Measurements from ENCODE around the gene AFM. TPM values are rescaled to one million over a fixed set of nuclear protein-coding genes. Genes with fewer than 3 reads are reported as not detected.

The AFM gene
- total and polyA plus RNA-seq, 4 donors, result 0.09 TPM; not detected in 3

DNA sequence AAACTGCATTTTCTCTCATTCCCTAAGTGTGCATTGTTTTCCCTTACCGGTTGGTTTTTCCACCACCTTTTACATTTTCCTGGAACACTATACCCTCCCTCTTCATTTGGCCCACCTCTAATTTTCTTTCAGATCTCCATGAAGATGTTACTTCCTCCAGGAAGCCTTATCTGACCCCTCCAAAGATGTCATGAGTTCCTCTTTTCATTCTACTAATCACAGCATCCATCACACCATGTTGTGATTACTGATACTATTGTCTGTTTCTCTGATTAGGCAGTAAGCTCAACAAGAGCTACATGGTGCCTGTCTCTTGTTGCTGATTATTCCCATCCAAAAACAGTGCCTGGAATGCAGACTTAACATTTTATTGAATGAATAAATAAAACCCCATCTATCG, 48.4 kb upstream of the AFM start:
- no peak overlapping the region for H3K9ac ChIP-seq (ENCODE audit: insufficient read depth in 1 of 2, low read length in 2 of 2)
- no peak overlapping the region for H3K27ac ChIP-seq (ENCODE audit: low read depth in 1 of 2, low read length in 1 of 2)
- H3K9me3 ChIP-seq (ENCODE audit: control insufficient read depth in 4 of 4, insufficient read depth in 3 of 4, low read length in 3 of 4), result no peaks in the 10 kb centered on the region
- DNase-seq (no peak), ATAC-seq (ENCODE audit: insufficient read depth, low FRiP score) (no peak)
- TF ChIP-seq, protein P1, sequence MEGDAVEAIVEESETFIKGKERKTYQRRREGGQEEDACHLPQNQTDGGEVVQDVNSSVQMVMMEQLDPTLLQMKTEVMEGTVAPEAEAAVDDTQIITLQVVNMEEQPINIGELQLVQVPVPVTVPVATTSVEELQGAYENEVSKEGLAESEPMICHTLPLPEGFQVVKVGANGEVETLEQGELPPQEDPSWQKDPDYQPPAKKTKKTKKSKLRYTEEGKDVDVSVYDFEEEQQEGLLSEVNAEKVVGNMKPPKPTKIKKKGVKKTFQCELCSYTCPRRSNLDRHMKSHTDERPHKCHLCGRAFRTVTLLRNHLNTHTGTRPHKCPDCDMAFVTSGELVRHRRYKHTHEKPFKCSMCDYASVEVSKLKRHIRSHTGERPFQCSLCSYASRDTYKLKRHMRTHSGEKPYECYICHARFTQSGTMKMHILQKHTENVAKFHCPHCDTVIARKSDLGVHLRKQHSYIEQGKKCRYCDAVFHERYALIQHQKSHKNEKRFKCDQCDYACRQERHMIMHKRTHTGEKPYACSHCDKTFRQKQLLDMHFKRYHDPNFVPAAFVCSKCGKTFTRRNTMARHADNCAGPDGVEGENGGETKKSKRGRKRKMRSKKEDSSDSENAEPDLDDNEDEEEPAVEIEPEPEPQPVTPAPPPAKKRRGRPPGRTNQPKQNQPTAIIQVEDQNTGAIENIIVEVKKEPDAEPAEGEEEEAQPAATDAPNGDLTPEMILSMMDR (IDR thresholded peaks at IDR 0.05; ENCODE audit: control extremely low read depth, extremely low read depth), result no peak
- no peaks in the 10 kb centered on the region for H3K27me3 ChIP-seq (ENCODE audit: control insufficient read depth in 3 of 3, insufficient read depth in 3 of 3, low read length in 2 of 3)
- H3K36me3 ChIP-seq (ENCODE audit: control insufficient read depth in 4 of 4, insufficient read depth in 4 of 4, low read length in 4 of 4), result no peaks in the 10 kb centered on the region
- H3K4me3 ChIP-seq, result no peak overlapping the region
- H3K4me1 ChIP-seq (ENCODE audit: control insufficient read depth in 5 of 5, insufficient read depth in 5 of 5, low read length in 5 of 5), result peaks cover 0 to 20% (median 0%) of the 10 kb centered on the region in 5 donors
- 66 to 68% methylated on average over 2 of the region's 2 CpGs for WGBS, 2 donors

DNA sequence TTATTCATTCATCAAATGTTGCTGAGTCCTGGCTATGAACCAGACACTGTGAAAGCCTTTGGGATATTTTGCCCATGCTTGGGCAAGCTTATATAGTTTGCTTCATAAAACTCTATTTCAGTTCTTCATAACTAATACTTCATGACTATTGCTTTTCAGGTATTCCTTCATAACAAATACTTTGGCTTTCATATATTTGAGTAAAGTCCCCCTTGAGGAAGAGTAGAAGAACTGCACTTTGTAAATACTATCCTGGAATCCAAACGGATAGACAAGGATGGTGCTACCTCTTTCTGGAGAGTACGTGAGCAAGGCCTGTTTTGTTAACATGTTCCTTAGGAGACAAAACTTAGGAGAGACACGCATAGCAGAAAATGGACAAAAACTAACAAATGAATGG, 47.2 kb upstream of the AFM start:
- ATAC-seq (ENCODE audit: insufficient read depth, low FRiP score) (no peak), DNase-seq (no peak)
- no peak overlapping the region for H3K4me3 ChIP-seq
- 49 to 55% methylated on average over 3 of the region's 3 CpGs for WGBS, 2 donors
- H3K9ac ChIP-seq (ENCODE audit: insufficient read depth in 1 of 2, low read length in 2 of 2), result no peak overlapping the region
- H3K36me3 ChIP-seq (ENCODE audit: control insufficient read depth in 4 of 4, insufficient read depth in 4 of 4, low read length in 4 of 4), result no peaks in the 10 kb centered on the region
- peaks cover 0 to 11% (median 0%) of the 10 kb centered on the region in 5 donors for H3K4me1 ChIP-seq (ENCODE audit: control insufficient read depth in 5 of 5, insufficient read depth in 5 of 5, low read length in 5 of 5)
- no peak overlapping the region for H3K27ac ChIP-seq (ENCODE audit: low read depth in 1 of 2, low read length in 1 of 2)
- no peaks in the 10 kb centered on the region for H3K9me3 ChIP-seq (ENCODE audit: control insufficient read depth in 4 of 4, insufficient read depth in 3 of 4, low read length in 3 of 4)
- no peaks in the 10 kb centered on the region for H3K27me3 ChIP-seq (ENCODE audit: control insufficient read depth in 3 of 3, insufficient read depth in 3 of 3, low read length in 2 of 3)
- TF ChIP-seq, protein P1 (IDR thresholded peaks at IDR 0.05; ENCODE audit: control extremely low read depth, extremely low read depth), result no peak

DNA sequence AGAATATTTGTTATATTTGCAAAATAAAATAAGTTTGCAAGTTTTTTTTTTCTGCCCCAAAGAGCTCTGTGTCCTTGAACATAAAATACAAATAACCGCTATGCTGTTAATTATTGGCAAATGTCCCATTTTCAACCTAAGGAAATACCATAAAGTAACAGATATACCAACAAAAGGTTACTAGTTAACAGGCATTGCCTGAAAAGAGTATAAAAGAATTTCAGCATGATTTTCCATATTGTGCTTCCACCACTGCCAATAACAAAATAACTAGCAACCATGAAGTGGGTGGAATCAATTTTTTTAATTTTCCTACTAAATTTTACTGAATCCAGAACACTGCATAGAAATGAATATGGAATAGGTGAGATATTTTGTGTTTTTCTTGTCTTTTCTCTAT, 45.6 kb upstream of the AFM start, which contains the start of gene AFP:
TSS of gene AFP (plus strand) at position 238 of the 400 bp plus-strand sequence. CDS start at position 280, 42 bp downstream.
- TF ChIP-seq, protein P1 (IDR thresholded peaks at IDR 0.05; ENCODE audit: control extremely low read depth, extremely low read depth), result no peak
- ATAC-seq (ENCODE audit: insufficient read depth, low FRiP score), result no peak
- WGBS, 2 donors, result 79 to 85% methylated on average over 1 of the region's 1 CpG
- no peaks in the 10 kb centered on the region for H3K36me3 ChIP-seq (ENCODE audit: control insufficient read depth in 4 of 4, insufficient read depth in 4 of 4, low read length in 4 of 4)
- H3K27ac ChIP-seq (ENCODE audit: low read depth in 1 of 2, low read length in 1 of 2), result no peak within 1 kb of the TSS
- no peaks in the 10 kb centered on the region for H3K9me3 ChIP-seq (ENCODE audit: control insufficient read depth in 4 of 4, insufficient read depth in 3 of 4, low read length in 3 of 4)
- no peaks in the 10 kb centered on the region for H3K27me3 ChIP-seq (ENCODE audit: control insufficient read depth in 3 of 3, insufficient read depth in 3 of 3, low read length in 2 of 3)
- H3K4me3 ChIP-seq, result no peak within 1 kb of the TSS
- H3K4me1 ChIP-seq (ENCODE audit: control insufficient read depth in 5 of 5, insufficient read depth in 5 of 5, low read length in 5 of 5), result no peaks in the 10 kb centered on the region
- no peak for DNase-seq
- no peak within 1 kb of the TSS for H3K9ac ChIP-seq (ENCODE audit: insufficient read depth in 1 of 2, low read length in 2 of 2)

Measured in lung (tissue), 12 donors.